GM18511 (cell line): ENCODE measurements around the gene GAN.
A peak's percentile ranks its signal among the peaks of the same experiment; 100 is the strongest.

Source experiments
- ATAC-seq: cut with Tn5 transposase; IDR thresholded peaks from one replicate; pipeline ENCODE4 v1.9.1; 2021; ENCODE audit warnings: mild to moderate bottlenecking, moderate library complexity; ENCODE audit not compliant: unreplicated experiment

Gene GAN

DNA sequence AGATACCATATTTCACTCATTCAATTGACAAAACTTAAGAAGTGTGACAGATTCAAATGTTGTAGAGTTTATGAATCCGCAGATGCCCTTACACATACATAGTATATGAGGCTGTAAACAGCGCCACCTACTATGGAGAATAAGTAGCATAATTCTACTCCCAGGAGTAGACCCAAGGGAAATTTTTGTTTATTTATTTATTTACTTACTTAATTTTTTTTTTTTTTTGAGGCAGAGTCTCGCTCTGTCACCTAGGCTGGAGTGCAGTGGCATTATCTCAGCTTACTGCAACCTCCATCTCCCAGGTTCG is 35.5 kb downstream of the GAN start:
- no peak for ATAC-seq

DNA sequence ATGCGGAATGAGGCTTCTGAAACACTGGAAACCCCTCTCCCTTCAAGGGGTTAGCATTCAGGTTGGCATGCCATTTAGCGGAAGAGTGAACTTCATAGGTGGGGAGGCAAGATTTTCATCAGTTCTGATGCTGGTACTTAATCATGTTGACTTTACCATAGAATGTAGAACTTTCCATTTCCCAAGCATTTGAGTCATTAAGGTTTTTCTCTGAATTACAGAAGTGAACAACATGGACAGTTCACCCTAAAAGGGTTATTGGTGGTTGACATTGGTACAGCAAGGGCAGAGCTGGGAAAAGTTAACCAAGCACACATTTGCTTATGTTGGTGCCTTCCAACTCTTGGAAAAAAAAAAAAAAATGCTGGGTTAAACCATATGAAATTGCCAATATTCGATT is 39.1 kb downstream of the GAN start:
- ATAC-seq = no peak

GRCh38 chr16:81357711-81358260 is 43.0 kb downstream of the GAN start:
- no peak for ATAC-seq

- ATAC-seq = no peak
Observed at GRCh38 chr16:81358860-81359259, 44.1 kb downstream of the GAN start.

- ATAC-seq = no peak
Observed at GRCh38 chr16:81360135-81360534, 45.4 kb downstream of the GAN start.

DNA sequence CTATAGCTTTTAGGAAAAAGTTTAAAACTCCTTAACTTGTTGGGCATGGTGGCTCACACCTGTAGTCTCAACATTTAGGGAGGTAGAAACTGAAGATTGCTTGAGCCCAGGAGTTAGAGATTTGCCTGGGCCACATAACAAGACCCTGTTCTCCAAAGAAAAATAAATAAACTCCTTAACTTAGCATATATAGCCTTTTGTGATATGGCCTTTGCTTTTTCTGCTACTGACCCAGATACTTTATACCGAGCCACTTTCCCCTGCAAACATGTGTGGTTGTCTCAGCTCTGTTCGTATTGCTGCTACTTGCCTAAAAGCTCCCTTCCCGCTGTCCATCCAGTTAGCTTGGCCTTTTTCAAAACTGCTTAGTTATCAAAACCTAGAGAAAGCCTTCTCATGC is 51.0 kb downstream of the GAN start:
- ATAC-seq = no peak

DNA sequence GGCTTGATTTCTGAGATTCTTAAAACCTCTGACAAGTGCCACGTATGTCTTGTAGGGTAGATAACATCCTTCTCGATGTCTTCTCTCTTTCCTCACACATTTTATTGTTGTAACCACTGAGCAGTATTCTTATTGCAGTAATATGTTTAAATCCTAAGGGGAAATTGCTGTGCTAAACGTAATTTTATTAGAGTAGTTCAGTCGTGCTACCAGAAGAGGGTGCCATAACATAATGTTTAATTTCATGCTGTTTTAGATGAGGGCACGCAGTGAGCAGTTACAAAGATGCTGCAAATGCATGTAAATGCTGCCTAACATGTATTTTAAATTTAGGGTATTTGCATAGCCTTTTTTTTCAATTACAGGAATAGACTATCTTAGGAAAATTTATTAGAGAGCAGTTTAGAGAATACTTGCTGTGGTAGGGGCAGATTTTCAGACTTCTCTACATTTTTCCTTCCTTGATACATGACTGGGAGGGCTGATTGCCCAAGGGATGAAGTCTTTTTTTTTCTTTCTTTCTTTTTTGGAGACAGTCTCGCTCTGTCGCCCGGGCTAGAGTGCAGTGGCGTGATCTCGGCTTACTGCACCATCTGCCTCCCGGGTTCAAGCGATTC is 51.7 kb downstream of the GAN start:
- ATAC-seq = no peak

DNA sequence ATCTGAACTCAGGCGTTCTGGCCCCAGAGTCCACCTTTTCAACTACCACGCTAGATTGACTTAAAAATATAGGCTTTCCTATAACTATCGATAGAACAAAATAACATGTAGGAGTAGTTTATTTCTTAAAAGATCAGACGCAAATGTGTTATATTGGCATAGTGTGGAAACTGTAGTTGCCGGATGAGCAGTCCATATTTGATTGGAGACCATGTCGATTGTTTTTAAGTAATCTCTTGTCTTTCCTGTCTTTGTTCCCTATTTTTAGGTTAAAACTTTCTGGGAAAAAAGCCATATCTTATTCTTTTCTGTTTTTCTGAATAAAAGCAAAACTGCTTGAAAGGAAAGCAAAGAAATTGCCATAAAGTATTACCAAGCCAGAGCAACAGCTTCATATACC is 53.1 kb downstream of the GAN start:
- no peak for ATAC-seq

DNA sequence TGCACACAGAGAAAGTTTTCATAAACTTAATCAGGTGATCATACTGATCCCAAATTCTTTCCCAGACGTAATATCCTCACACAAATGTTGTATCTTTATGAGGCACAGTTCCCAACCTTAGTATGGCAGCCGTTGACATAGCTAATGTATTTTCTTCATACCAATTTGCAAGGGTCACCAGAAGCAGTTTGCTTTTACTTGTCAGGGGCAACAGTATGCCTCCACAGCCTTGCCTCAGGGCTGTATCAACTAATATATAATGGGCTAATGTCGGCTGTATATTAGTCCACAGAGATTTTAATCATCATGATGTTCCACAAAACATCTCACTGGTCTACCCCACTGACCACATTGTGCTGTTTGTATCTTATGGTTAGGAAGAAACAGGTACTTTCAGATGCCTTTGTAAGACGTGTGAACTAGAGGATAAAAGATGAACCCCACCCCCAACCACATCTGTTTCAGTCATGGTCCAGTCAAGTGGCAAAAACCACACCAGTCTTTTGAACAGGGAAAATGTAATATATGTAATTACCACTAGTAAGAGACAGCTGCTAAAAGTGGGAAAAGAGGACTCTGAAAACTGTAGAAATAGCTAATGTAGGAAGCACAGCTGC is 55.2 kb downstream of the GAN start:
- ATAC-seq = peak; percentile 68

- ATAC-seq = no peak
Observed at GRCh38 chr16:81371106-81371505, 56.3 kb downstream of the GAN start.

DNA sequence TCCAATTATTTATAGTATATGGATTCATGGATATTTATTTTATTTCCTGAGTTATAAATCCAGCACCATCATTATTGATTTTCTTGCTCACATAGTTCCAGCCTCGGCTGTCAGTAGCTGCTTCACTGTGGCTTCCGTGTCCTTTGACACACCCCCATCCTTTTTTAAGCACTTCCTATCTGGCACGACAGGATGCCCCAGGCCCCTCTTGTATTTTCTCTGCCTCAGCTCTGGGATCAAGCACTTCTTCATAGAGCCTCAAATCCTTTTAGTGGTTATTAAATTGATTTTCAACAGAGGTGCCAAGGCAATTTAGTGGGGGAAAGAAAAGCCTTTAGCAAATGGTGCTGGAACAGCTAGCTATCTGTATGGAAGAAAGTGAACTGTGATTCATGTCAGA is 59.8 kb downstream of the GAN start:
- ATAC-seq = no peak

DNA sequence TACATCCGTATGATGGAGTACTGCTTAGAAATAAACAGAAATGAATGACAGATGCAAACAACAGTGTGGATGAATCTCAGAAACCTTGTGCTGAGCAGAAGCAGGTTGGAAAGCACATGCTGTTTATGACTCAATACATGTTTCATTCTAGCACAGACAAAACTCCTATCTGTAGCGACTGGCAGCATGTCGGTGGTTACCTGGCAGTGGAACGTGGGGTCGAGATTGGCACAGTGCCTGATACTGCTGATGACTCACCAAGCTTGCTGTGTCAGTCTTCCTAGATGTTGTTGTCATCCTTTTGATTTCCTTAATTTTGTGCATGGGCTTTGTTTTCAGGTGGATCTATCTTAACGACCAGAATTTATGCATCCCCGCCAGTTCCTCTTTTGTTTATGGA is 62.1 kb downstream of the GAN start:
- no peak for ATAC-seq

DNA sequence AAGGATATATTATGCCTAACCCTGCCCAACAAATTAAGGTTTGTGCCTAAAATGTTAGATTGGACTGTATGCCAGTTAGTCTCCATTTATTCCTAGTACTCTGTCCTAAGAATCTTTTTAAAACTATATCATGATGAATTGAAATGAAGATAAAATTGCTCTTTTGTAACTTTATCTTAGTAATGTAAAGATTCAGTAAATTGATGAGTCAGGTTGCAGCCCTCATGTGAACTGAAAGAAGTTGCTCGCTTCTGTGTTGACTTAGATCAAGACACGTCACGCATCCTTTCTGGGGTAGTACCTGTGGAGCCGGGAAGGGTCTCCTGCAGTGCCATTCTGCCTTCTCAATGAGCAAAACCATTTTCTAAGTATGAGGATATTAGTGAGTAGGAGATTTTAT is 63.3 kb downstream of the GAN start:
- no peak for ATAC-seq

DNA sequence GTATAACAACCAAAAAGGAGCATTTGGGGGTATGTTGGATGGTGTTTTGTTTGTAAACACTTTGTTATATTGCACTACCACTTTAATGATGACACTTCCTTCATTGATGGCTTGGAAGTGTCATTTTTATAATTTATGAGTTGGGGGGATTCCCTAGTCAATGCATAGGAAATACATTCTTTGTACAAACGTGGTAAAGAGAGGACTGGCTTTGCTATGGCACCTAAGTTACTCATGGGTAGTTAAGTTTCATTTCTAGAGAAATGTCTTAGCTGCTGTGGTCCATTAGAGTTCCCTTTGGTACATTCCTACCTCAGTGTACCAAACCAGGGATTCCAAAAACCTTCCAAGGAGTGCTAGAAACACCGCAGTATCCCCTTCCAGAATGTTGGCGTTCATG is 66.2 kb downstream of the GAN start:
- no peak for ATAC-seq

GRCh38 chr16:81384006-81384405 is 69.2 kb downstream of the GAN start:
- ATAC-seq = no peak

- ATAC-seq = no peak
Observed at GRCh38 chr16:81385031-81385756, 70.4 kb downstream of the GAN start.

DNA sequence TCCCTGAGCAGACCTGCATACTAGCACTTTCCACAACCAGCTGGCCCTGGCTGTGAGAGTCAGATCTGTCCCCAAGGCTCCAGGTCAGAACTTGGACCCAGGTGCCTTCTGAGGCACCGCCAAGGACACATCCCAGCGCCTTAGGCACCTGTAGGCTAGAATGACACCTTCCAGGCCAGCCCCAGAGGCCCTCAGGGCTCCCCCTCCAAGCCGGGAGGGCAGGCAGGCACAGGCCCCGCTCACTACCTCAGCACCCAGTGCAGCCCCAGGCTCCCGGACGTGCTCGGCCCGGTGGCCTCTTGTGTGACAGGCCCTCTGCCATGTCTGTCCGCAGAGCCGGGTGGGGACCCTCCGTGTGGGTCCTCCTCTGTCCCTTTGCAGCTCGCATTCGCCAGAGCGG is 73.6 kb downstream of the GAN start:
- ATAC-seq = no peak

- no peak for ATAC-seq
Observed at GRCh38 chr16:81390840-81391239, 76.1 kb downstream of the GAN start.

DNA sequence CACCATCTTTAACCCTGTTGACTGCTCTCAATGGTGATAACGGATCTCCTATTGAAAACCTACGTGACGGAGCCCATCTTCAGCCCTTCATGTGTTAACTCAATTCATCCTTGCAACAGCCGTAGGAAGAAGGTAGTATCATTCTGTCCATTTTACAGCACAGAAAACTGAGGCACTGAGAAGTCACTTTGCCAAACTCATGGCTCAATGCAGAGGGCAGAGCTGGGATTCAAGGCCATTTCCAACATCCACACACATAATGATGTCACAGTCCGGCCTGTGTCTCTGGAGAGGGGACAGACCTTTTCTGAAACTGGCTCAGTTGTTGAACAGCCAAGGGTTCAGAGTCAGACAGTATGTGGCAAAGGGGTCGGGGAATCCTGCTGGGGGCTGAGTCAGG is 77.2 kb downstream of the GAN start:
- ATAC-seq = no peak

DNA sequence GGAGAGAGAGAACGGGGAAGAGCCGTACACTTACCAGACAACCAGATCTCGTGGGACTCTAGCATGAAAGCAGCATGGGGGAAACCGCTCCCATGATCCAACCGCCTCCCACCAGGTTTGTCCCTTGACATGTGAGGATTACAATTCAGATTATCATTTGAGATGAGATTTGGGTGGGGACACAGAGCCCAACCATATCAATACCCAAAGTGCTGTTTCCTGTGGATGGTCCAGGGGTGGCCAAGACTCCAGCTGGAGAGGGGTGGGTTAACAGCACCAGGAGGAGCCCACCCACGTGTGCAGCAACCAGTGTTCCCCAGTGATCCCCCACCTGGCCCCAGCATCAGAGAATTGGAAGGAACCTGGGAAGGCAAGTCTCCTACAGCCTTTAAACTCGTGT is 79.7 kb downstream of the GAN start:
- no peak for ATAC-seq

DNA sequence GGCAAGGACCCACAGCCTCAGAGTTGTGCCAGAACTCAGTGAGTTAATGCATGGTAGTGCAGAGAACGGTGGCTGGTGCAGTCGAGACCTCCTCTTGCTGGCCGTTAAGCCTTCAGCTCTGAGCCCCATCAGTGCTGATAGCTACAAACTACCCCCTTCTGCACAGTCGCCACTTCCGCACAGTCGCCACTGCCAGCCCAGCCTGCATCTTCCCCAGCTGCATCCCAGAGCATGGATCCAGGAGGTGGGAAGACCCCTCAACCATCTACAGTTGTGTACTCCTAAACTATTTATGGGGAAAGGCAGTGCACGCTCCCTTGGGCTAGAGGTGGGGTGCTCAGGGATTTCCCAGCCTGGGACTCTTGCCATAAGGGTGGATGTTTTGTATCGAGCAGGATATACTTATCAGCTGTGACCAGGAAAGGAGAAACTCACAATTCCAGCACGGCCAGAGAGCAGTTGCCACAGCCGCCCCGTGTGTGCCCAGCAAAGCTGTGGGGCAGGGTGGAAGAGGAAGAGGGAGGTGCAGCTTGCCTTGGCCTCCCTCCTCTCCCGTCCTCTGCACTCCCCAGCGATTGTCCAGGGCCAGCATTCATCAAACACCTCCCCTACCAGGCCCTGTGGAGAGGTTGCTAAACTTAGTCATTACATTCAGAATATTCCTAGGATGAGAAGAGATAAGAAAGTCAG is 80.3 kb downstream of the GAN start:
- ATAC-seq = no peak
